ENCODE measurements around the gene SDHB.

The SDHB gene

GRCh38 chr1:17011092-17011438 is 42.8 kb downstream of the SDHB start:
- DNase-seq: no peak

GRCh38 chr1:17009706-17010105 is 44.1 kb downstream of the SDHB start:
- DNase-seq: no peak

GRCh38 chr1:17008208-17008855 is 45.5 kb downstream of the SDHB start:
- no peak for DNase-seq

GRCh38 chr1:17007121-17007520 is 46.7 kb downstream of the SDHB start:
- DNase-seq: no peak

GRCh38 chr1:17005365-17005740 is 48.5 kb downstream of the SDHB start:
- DNase-seq: no peak

GRCh38 chr1:17004466-17005364 is 49.1 kb downstream of the SDHB start:
- DNase-seq: no peak

GRCh38 chr1:17002524-17002902 is 51.3 kb downstream of the SDHB start:
- DNase-seq: no peak

GRCh38 chr1:17001760-17002523 is 51.9 kb downstream of the SDHB start:
- DNase-seq: no peak

GRCh38 chr1:16999863-17000262 is 54.0 kb downstream of the SDHB start:
- DNase-seq: no peak

- no peak for DNase-seq
These were observed 55.2 kb downstream of the SDHB start for GRCh38 chr1:16998589-16998988.

- DNase-seq: no peak
These were observed 57.0 kb downstream of the SDHB start for GRCh38 chr1:16996845-16997244.

GRCh38 chr1:16993521-16994038 is 60.3 kb downstream of the SDHB start:
- no peak for DNase-seq

GRCh38 chr1:16992675-16993074 is 61.2 kb downstream of the SDHB start:
- no peak for DNase-seq

- no peak for DNase-seq
These were observed 61.7 kb downstream of the SDHB start for GRCh38 chr1:16992102-16992501.

- DNase-seq: no peak
These were observed 62.3 kb downstream of the SDHB start for GRCh38 chr1:16991571-16991970.

- no peak for DNase-seq
These were observed 64.0 kb downstream of the SDHB start for GRCh38 chr1:16989676-16990391.

- no peak for DNase-seq
These were observed 65.6 kb downstream of the SDHB start for GRCh38 chr1:16988210-16988609.

- no peak for DNase-seq
These were observed 66.9 kb downstream of the SDHB start for GRCh38 chr1:16986962-16987361.

GRCh38 chr1:16986560-16986959 is 67.3 kb downstream of the SDHB start:
- DNase-seq: no peak

GRCh38 chr1:16986113-16986512 is 67.7 kb downstream of the SDHB start:
- DNase-seq: no peak

GRCh38 chr1:16984717-16985116 is 69.1 kb downstream of the SDHB start:
- DNase-seq: no peak

- DNase-seq: no peak
These were observed 70.2 kb downstream of the SDHB start for GRCh38 chr1:16983649-16984048.

GRCh38 chr1:16982902-16983301 is 70.9 kb downstream of the SDHB start:
- DNase-seq: no peak
